IPS-NIHi7 (cell line): ENCODE results near the gene MYL12B.
"Not testable (repeated sequence)": the region's sequence is repeated elsewhere in the genome, so short reads cannot be mapped to it uniquely, and the experiment has no call there.

Experiments used
- DNase-seq: peaks from one replicate; pipeline ENCODE4 v3.0.0; 2012; ENCODE audit warnings: mixed read lengths; ENCODE audit errors: extremely low spot score

MYL12B gene

GRCh38 chr18:3297025-3297984 is 35.4 kb downstream of the MYL12B start:
- peak; percentile 81 for DNase-seq

GRCh38 chr18:3304832-3305231 is 42.9 kb downstream of the MYL12B start:
- no peak for DNase-seq

GRCh38 chr18:3305354-3305762 is 43.4 kb downstream of the MYL12B start:
- DNase-seq: no peak

GRCh38 chr18:3305933-3306332 is 44.0 kb downstream of the MYL12B start:
- no peak for DNase-seq

- no peak for DNase-seq
These were observed 44.5 kb downstream of the MYL12B start for GRCh38 chr18:3306391-3306790.

GRCh38 chr18:3313685-3314084 is 51.8 kb downstream of the MYL12B start:
- DNase-seq: no peak

GRCh38 chr18:3315344-3315743 is 53.4 kb downstream of the MYL12B start:
- not testable (repeated sequence) for DNase-seq

- DNase-seq: no peak
These were observed 57.5 kb downstream of the MYL12B start for GRCh38 chr18:3319399-3319798.

GRCh38 chr18:3319894-3320454 is 58.0 kb downstream of the MYL12B start:
- DNase-seq: no peak

- no peak for DNase-seq
These were observed 59.3 kb downstream of the MYL12B start for GRCh38 chr18:3321133-3321812.

- DNase-seq: no peak
These were observed 62.0 kb downstream of the MYL12B start for GRCh38 chr18:3323900-3324299.
